ENCODE measurements around the gene MPHOSPH6. TPM values are rescaled to one million over a fixed set of nuclear protein-coding genes. Genes with fewer than 3 reads are reported as not detected.

Gene MPHOSPH6
- total and polyA plus RNA-seq, 2 of the 8 experiments (the other 6 are each of a cell fraction or from before 2014, with no cell fraction given): 19.7 to 32.9 TPM

- TF ChIP-seq CTCF (IDR thresholded peaks at IDR 0.05; ENCODE audit: control extremely low read depth in 1 of 3, insufficient read depth in 1 of 3, low read depth in 1 of 3, low read length in 3 of 3) (no peak), SAP30 (IDR thresholded peaks at IDR 0.05; ENCODE audit: insufficient read depth, insufficient replicate concordance, low read length) (no peak), TBP (IDR thresholded peaks at IDR 0.05; ENCODE audit: low read depth, low read length) (no peak), CBX8 (IDR thresholded peaks at IDR 0.05; ENCODE audit: borderline replicate concordance, low read depth, low read length) (no peak)
Observed at GRCh38 chr16:82157534-82157812, 12.6 kb downstream of the MPHOSPH6 start (continued).

All from H1 (cell line).